ENCODE measurements around the gene WDR93. TPM values are rescaled to one million over a fixed set of nuclear protein-coding genes. Genes with fewer than 3 reads are reported as not detected.
A peak's percentile ranks its signal among the peaks of the same experiment; 100 is the strongest.

The WDR93 gene
- polyA plus RNA-seq, 2 of the 4 experiments (the other 2 are of a cell fraction): 0.10 to 0.26 TPM

DNA sequence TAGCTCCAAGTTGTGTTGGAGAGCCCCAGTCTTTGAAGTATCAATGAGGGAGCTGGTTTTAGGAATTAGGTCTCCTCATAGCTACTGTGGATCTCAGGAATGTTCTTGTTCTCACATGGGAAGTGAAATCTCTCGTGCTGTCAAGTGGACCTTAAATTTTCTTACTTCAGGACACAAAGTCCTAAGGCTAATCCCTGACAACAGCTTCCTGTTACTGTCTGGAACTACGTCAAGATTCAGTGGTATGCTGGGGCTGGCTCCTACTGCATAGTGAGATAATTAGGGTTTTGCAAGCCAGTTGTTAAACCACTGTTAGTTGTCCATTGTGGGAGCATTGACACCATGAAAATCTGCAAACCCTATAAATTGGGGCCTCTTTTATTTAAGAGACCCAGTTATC, 37.6 kb downstream of the WDR93 start:
- H3K4me1 ChIP-seq: no peaks in the 10 kb centered on the region
- no peak for DNase-seq (ENCODE audit: low read depth in 1 of 2, low spot score in 1 of 2)
- 0 out of 3 replicates have a peak, but pooled peaks cover 3% of the 10 kb centered on the region for H3K9me3 ChIP-seq
- 55% methylated on average over 2 of the region's 2 CpGs for WGBS (ENCODE audit: missing lambda C conversion rate)
- TF ChIP-seq, protein P1, sequence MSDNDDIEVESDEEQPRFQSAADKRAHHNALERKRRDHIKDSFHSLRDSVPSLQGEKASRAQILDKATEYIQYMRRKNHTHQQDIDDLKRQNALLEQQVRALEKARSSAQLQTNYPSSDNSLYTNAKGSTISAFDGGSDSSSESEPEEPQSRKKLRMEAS (IDR thresholded peaks at IDR 0.05): no peak
- CTCF ChIA-PET: interaction anchor here (0.6 to 6.0 kb wide), 10 partner anchors 9 to 359 kb away, joined by 3 to 43 read pairs (median 4); partner anchors contain the start of gene ANPEP
- POLR2A ChIA-PET: interaction anchor here (0.5 kb wide), 1 partner anchor 458 kb away, joined by 3 read pairs; no protein-coding TSS in a partner anchor
- no peak overlapping the region for H3K27ac ChIP-seq
- FAIRE-seq: peak; percentile 7
- H3K4me3 ChIP-seq: no peak overlapping the region
- H3K4me2 ChIP-seq: no peak overlapping the region
- no peak for ATAC-seq

DNA sequence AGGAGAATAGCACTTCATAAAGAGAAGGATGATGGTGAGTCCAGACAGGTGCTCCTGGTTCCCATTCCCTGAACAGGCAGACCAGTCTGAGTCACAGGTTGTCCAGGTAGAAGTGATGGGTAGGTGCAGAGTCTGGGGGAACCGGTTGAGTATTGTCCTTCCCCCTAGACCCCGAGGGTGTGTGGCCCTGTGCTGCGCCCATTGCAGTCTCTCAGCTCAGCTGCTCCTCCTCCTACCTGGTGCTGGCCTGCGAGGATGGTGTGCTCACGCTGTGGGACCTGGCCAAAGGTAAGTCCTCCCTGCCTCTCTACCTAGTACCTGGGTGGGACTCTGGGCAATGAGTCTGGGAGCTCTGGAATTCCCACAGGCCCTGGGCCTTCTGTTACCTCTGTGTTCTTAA, 40.7 kb downstream of the WDR93 start:
- Histone ChIP-seq H3K4me3 (no peak overlapping the region), H3K4me1 (no peaks in the 10 kb centered on the region), H3K27ac (no peak overlapping the region), H3K4me2 (no peak overlapping the region), H3K9me3 (no peaks in the 10 kb centered on the region)
- POLR2A ChIA-PET: no interaction called here
- 64% methylated on average over 5 of the region's 5 CpGs for WGBS (ENCODE audit: missing lambda C conversion rate)
- no peak for ATAC-seq
- CTCF ChIA-PET: interaction anchor here (0.7 to 5.1 kb wide), 10 partner anchors 10 to 143 kb away, joined by 3 to 34 read pairs (median 4); partner anchors contain the start of gene MESP1
- TF ChIP-seq PHF8 (IDR thresholded peaks at IDR 0.05; ENCODE audit: borderline replicate concordance, low read depth) (no peak), MAFK (IDR thresholded peaks at IDR 0.05; ENCODE audit: partially characterized antibody) (no peak), MYC (IDR thresholded peaks at IDR 0.05; ENCODE audit: borderline replicate concordance, low read length) (no peak), NR3C1 (IDR thresholded peaks at IDR 0.05) (no peak), RNF2 (IDR thresholded peaks at IDR 0.05; ENCODE audit: borderline replicate concordance, low read depth) (no peak), ZNF302 (CRISPR knock-in tag; IDR thresholded peaks at IDR 0.05) (no peak), HDAC2 (IDR thresholded peaks at IDR 0.05) (no peak), HOXB13 (CRISPR knock-in tag; IDR thresholded peaks at IDR 0.05; ENCODE audit: low read depth) (no peak), SMC3 (IDR thresholded peaks at IDR 0.05) (no peak), HOXB5 (CRISPR knock-in tag; IDR thresholded peaks at IDR 0.05) (no peak), HOXA7 (CRISPR knock-in tag; IDR thresholded peaks at IDR 0.05) (no peak)
- TF ChIP-seq, protein P2, sequence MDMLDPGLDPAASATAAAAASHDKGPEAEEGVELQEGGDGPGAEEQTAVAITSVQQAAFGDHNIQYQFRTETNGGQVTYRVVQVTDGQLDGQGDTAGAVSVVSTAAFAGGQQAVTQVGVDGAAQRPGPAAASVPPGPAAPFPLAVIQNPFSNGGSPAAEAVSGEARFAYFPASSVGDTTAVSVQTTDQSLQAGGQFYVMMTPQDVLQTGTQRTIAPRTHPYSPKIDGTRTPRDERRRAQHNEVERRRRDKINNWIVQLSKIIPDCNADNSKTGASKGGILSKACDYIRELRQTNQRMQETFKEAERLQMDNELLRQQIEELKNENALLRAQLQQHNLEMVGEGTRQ (IDR thresholded peaks at IDR 0.05): no peak
- DNase-seq (ENCODE audit: low read depth in 1 of 2, low spot score in 1 of 2): no peak
- FAIRE-seq: no peak

DNA sequence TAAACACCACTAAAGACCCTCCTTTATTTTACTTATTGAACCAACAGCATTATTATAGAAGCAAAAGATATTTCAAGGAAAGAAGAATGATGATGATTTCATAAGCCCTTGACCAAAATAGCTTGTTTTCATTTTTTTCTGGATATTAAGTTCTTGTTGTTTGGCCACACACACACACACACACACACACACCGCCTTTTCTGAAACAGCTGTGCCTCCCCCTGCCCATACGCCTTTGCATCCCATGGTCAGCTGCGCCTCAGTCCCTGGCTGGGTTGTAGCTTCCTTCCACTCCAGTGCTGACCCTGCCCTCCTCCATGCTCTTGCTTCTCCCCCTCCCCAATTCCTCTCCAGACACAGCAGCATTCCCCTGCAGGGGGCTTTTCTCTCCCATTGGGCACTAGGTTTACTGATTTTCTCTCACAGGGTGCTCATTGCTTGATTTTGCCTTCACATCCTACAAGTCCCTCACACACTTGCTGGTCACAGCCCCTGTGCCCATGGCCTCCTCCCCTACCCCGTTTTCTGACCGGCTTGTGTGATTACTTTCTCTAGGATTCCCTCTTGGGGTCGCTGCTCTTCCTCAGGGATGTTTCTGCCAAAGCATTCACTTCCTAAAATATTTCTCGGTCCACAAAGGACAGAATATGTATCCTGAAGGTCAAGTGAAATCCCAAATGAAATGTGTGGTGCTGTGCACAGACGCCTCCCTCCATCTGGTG, 42.0 kb downstream of the WDR93 start:
- H3K9me3 ChIP-seq: no peaks in the 10 kb centered on the region
- no peak for TF ChIP-seq CBX8 (IDR thresholded peaks at IDR 0.05)
- no peak for TF ChIP-seq ZFP36 (IDR thresholded peaks at IDR 0.05; ENCODE audit: borderline replicate concordance, partially characterized antibody)
- TF ChIP-seq TFCP2L1 (CRISPR knock-in tag; IDR thresholded peaks at IDR 0.05): no peak
- TF ChIP-seq NR3C1 (IDR thresholded peaks at IDR 0.05): no peak
- no peak for TF ChIP-seq KDM1A (IDR thresholded peaks at IDR 0.05; ENCODE audit: low read depth)
- no peak for TF ChIP-seq NPAS2 (CRISPR knock-in tag; IDR thresholded peaks at IDR 0.05; ENCODE audit: borderline replicate concordance)
- TF ChIP-seq RFX5 (IDR thresholded peaks at IDR 0.05): no peak
- TF ChIP-seq, protein P3, sequence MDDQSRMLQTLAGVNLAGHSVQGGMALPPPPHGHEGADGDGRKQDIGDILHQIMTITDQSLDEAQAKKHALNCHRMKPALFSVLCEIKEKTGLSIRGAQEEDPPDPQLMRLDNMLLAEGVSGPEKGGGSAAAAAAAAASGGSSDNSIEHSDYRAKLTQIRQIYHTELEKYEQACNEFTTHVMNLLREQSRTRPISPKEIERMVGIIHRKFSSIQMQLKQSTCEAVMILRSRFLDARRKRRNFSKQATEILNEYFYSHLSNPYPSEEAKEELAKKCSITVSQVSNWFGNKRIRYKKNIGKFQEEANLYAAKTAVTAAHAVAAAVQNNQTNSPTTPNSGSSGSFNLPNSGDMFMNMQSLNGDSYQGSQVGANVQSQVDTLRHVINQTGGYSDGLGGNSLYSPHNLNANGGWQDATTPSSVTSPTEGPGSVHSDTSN (IDR thresholded peaks at IDR 0.05): no peak
- TF ChIP-seq, protein P2 (IDR thresholded peaks at IDR 0.05): no peak
- TF ChIP-seq ZC3H11A (IDR thresholded peaks at IDR 0.05): no peak
- TF ChIP-seq BHLHE40 (IDR thresholded peaks at IDR 0.05; ENCODE audit: low read depth, low read length): no peak
- TF ChIP-seq HOXB13 (CRISPR knock-in tag; IDR thresholded peaks at IDR 0.05; ENCODE audit: low read depth): no peak
- TF ChIP-seq, protein P4, sequence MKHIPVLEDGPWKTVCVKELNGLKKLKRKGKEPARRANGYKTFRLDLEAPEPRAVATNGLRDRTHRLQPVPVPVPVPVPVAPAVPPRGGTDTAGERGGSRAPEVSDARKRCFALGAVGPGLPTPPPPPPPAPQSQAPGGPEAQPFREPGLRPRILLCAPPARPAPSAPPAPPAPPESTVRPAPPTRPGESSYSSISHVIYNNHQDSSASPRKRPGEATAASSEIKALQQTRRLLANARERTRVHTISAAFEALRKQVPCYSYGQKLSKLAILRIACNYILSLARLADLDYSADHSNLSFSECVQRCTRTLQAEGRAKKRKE (CRISPR knock-in tag; IDR thresholded peaks at IDR 0.05; ENCODE audit: low read depth): no peak
- TF ChIP-seq CHD4 (IDR thresholded peaks at IDR 0.05; ENCODE audit: borderline replicate concordance): no peak
- no peak for TF ChIP-seq HDAC2 (IDR thresholded peaks at IDR 0.05)
- TF ChIP-seq NFE2L2 (conservative IDR thresholded peaks at IDR 0.05; ENCODE audit: low read length): no peak
- no peak overlapping the region for H3K27ac ChIP-seq
- H3K4me2 ChIP-seq: no peak overlapping the region
- ChIA-PET POLR2A (interaction anchor here (1.1 kb wide), 1 partner anchor 18 kb away, joined by 4 read pairs; the partner anchor contains the start of gene MESP1), CTCF (interaction anchor here (0.6 to 5.1 kb wide), 14 partner anchors 8 to 458 kb away, joined by 3 to 34 read pairs (median 4); partner anchors contain the start of gene MESP1)
- DNase-seq (ENCODE audit: low read depth in 1 of 2, low spot score in 1 of 2) (no peak), FAIRE-seq (no peak), ATAC-seq (no peak)
- no peak overlapping the region for H3K4me3 ChIP-seq
- 63% methylated on average over 8 of the region's 8 CpGs for WGBS (ENCODE audit: missing lambda C conversion rate)
- no peaks in the 10 kb centered on the region for H3K4me1 ChIP-seq

Data from A549 (cell line).